ENCODE results near the gene CLTC.

The CLTC gene

GRCh38 chr17:59633658-59634359 is 14.1 kb downstream of the CLTC start:
- no peaks in the 10 kb centered on the region for H3K27me3 ChIP-seq (ENCODE audit: insufficient read depth, low read length)
- H3K79me2 ChIP-seq (ENCODE audit: control insufficient read depth, insufficient read depth, low read length, unreplicated experiment) = peaks cover 92% of the 10 kb centered on the region
- H3K36me3 ChIP-seq (ENCODE audit: insufficient read depth, low read length) = peaks cover 16% of the 10 kb centered on the region
- peaks cover 35% of the 10 kb centered on the region for H3K4me1 ChIP-seq (ENCODE audit: control insufficient read depth, insufficient read depth, low read length, unreplicated experiment)
- H2AFZ ChIP-seq (ENCODE audit: low read length, unreplicated experiment) = no peak overlapping the region
- no peak overlapping the region for H3K27ac ChIP-seq (ENCODE audit: low read depth, low read length)
- no peak overlapping the region for H3K4me3 ChIP-seq (ENCODE audit: low read depth, low read length)

GRCh38 chr17:59634632-59635541 is 15.2 kb downstream of the CLTC start:
- H3K27ac ChIP-seq (ENCODE audit: low read depth, low read length) = peak overlapping the region; percentile 11
- H3K4me3 ChIP-seq (ENCODE audit: low read depth, low read length) = no peak overlapping the region
- H3K79me2 ChIP-seq (ENCODE audit: control insufficient read depth, insufficient read depth, low read length, unreplicated experiment) = peaks cover 94% of the 10 kb centered on the region
- peaks cover 38% of the 10 kb centered on the region for H3K4me1 ChIP-seq (ENCODE audit: control insufficient read depth, insufficient read depth, low read length, unreplicated experiment)
- H3K27me3 ChIP-seq (ENCODE audit: insufficient read depth, low read length) = no peaks in the 10 kb centered on the region
- H2AFZ ChIP-seq (ENCODE audit: low read length, unreplicated experiment) = no peak overlapping the region
- peaks cover 13% of the 10 kb centered on the region; the same call in 1 of the 2 replicates for H3K36me3 ChIP-seq (ENCODE audit: insufficient read depth, low read length)

- H3K27ac ChIP-seq (ENCODE audit: low read depth, low read length) = no peak overlapping the region
- H3K4me1 ChIP-seq (ENCODE audit: control insufficient read depth, insufficient read depth, low read length, unreplicated experiment) = peaks cover 33% of the 10 kb centered on the region
- H2AFZ ChIP-seq (ENCODE audit: low read length, unreplicated experiment) = no peak overlapping the region
- peaks cover 96% of the 10 kb centered on the region for H3K79me2 ChIP-seq (ENCODE audit: control insufficient read depth, insufficient read depth, low read length, unreplicated experiment)
- H3K27me3 ChIP-seq (ENCODE audit: insufficient read depth, low read length) = no peaks in the 10 kb centered on the region
- no peak overlapping the region for H3K4me3 ChIP-seq (ENCODE audit: low read depth, low read length)
- peaks cover 5% of the 10 kb centered on the region; the same call in 1 of the 2 replicates for H3K36me3 ChIP-seq (ENCODE audit: insufficient read depth, low read length)
Measured at GRCh38 chr17:59637611-59638310, 18.1 kb downstream of the CLTC start.

- no peak overlapping the region for H3K27ac ChIP-seq (ENCODE audit: low read depth, low read length)
- no peak overlapping the region for H2AFZ ChIP-seq (ENCODE audit: low read length, unreplicated experiment)
- H3K4me1 ChIP-seq (ENCODE audit: control insufficient read depth, insufficient read depth, low read length, unreplicated experiment) = peaks cover 34% of the 10 kb centered on the region
- H3K79me2 ChIP-seq (ENCODE audit: control insufficient read depth, insufficient read depth, low read length, unreplicated experiment) = peaks cover 95% of the 10 kb centered on the region
- H3K36me3 ChIP-seq (ENCODE audit: insufficient read depth, low read length) = peaks cover 7% of the 10 kb centered on the region
- H3K27me3 ChIP-seq (ENCODE audit: insufficient read depth, low read length) = no peaks in the 10 kb centered on the region
- H3K4me3 ChIP-seq (ENCODE audit: low read depth, low read length) = no peak overlapping the region
Measured at GRCh38 chr17:59638553-59638952, 18.9 kb downstream of the CLTC start.

GRCh38 chr17:59641799-59642484 is 22.2 kb downstream of the CLTC start:
- Histone ChIP-seq H3K27me3 (ENCODE audit: insufficient read depth, low read length) (no peaks in the 10 kb centered on the region), H2AFZ (ENCODE audit: low read length, unreplicated experiment) (no peak overlapping the region), H3K36me3 (ENCODE audit: insufficient read depth, low read length) (peaks cover 30% of the 10 kb centered on the region), H3K4me1 (ENCODE audit: control insufficient read depth, insufficient read depth, low read length, unreplicated experiment) (peaks cover 23% of the 10 kb centered on the region), H3K27ac (ENCODE audit: low read depth, low read length) (no peak overlapping the region), H3K79me2 (ENCODE audit: control insufficient read depth, insufficient read depth, low read length, unreplicated experiment) (peaks cover 96% of the 10 kb centered on the region), H3K4me3 (ENCODE audit: low read depth, low read length) (no peak overlapping the region)

GRCh38 chr17:59642565-59642964 is 22.9 kb downstream of the CLTC start:
- Histone ChIP-seq H3K4me1 (ENCODE audit: control insufficient read depth, insufficient read depth, low read length, unreplicated experiment) (peaks cover 23% of the 10 kb centered on the region), H3K27me3 (ENCODE audit: insufficient read depth, low read length) (no peaks in the 10 kb centered on the region), H3K27ac (ENCODE audit: low read depth, low read length) (peak overlapping the region; percentile 10; the same call in 1 of the 2 replicates), H2AFZ (ENCODE audit: low read length, unreplicated experiment) (no peak overlapping the region), H3K36me3 (ENCODE audit: insufficient read depth, low read length) (peaks cover 36% of the 10 kb centered on the region), H3K79me2 (ENCODE audit: control insufficient read depth, insufficient read depth, low read length, unreplicated experiment) (peaks cover 98% of the 10 kb centered on the region), H3K4me3 (ENCODE audit: low read depth, low read length) (no peak overlapping the region)

GRCh38 chr17:59643159-59644140 is 23.8 kb downstream of the CLTC start:
- Histone ChIP-seq H3K4me3 (ENCODE audit: low read depth, low read length) (no peak overlapping the region), H3K36me3 (ENCODE audit: insufficient read depth, low read length) (peaks cover 44% of the 10 kb centered on the region), H3K27me3 (ENCODE audit: insufficient read depth, low read length) (no peaks in the 10 kb centered on the region), H2AFZ (ENCODE audit: low read length, unreplicated experiment) (no peak overlapping the region), H3K79me2 (ENCODE audit: control insufficient read depth, insufficient read depth, low read length, unreplicated experiment) (peaks cover 98% of the 10 kb centered on the region), H3K4me1 (ENCODE audit: control insufficient read depth, insufficient read depth, low read length, unreplicated experiment) (peaks cover 30% of the 10 kb centered on the region), H3K27ac (ENCODE audit: low read depth, low read length) (no peak overlapping the region)

GRCh38 chr17:59647288-59647687 is 27.6 kb downstream of the CLTC start:
- no peak overlapping the region for H3K27ac ChIP-seq (ENCODE audit: low read depth, low read length)
- no peak overlapping the region for H2AFZ ChIP-seq (ENCODE audit: low read length, unreplicated experiment)
- peaks cover 41% of the 10 kb centered on the region for H3K4me1 ChIP-seq (ENCODE audit: control insufficient read depth, insufficient read depth, low read length, unreplicated experiment)
- H3K36me3 ChIP-seq (ENCODE audit: insufficient read depth, low read length) = peaks cover 71% of the 10 kb centered on the region
- no peaks in the 10 kb centered on the region for H3K27me3 ChIP-seq (ENCODE audit: insufficient read depth, low read length)
- peaks cover 84% of the 10 kb centered on the region for H3K79me2 ChIP-seq (ENCODE audit: control insufficient read depth, insufficient read depth, low read length, unreplicated experiment)
- H3K4me3 ChIP-seq (ENCODE audit: low read depth, low read length) = no peak overlapping the region

- no peak overlapping the region for H3K4me3 ChIP-seq (ENCODE audit: low read depth, low read length)
- H3K4me1 ChIP-seq (ENCODE audit: control insufficient read depth, insufficient read depth, low read length, unreplicated experiment) = peaks cover 39% of the 10 kb centered on the region
- peak overlapping the region; percentile 52 for H3K27ac ChIP-seq (ENCODE audit: low read depth, low read length)
- no peak overlapping the region for H2AFZ ChIP-seq (ENCODE audit: low read length, unreplicated experiment)
- H3K27me3 ChIP-seq (ENCODE audit: insufficient read depth, low read length) = no peaks in the 10 kb centered on the region
- H3K79me2 ChIP-seq (ENCODE audit: control insufficient read depth, insufficient read depth, low read length, unreplicated experiment) = peaks cover 73% of the 10 kb centered on the region
- H3K36me3 ChIP-seq (ENCODE audit: insufficient read depth, low read length) = peaks cover 68% of the 10 kb centered on the region
Measured at GRCh38 chr17:59649886-59650285, 30.2 kb downstream of the CLTC start.
